ENCODE results near the gene PPARG. TPM values are rescaled to one million over a fixed set of nuclear protein-coding genes. Genes with fewer than 3 reads are reported as not detected.

PPARG gene
- polyA plus RNA-seq, 1 of the 3 experiments (the other 2 are of a cell fraction) = 2.8 TPM

GRCh38 chr3:12321015-12321414 is 32.1 kb downstream of the PPARG start:
- CTCF ChIA-PET = no interaction called here
- no peak for DNase-seq
- 89% methylated on average over 2 of the region's 2 CpGs for WGBS (ENCODE audit: low lambda C conversion rate)

More at GRCh38 chr3:12321015-12321414, 32.1 kb downstream of the PPARG start:
- no peak for TF ChIP-seq MXI1 (IDR thresholded peaks at IDR 0.05; ENCODE audit: low read depth, low read length)
- TF ChIP-seq YY1 (IDR thresholded peaks at IDR 0.05; ENCODE audit: low read depth) = no peak
- no peak for TF ChIP-seq JUND (IDR thresholded peaks at IDR 0.05)
- TF ChIP-seq MAX (IDR thresholded peaks at IDR 0.05; ENCODE audit: low read depth) = no peak
- TF ChIP-seq USF2 (IDR thresholded peaks at IDR 0.05; ENCODE audit: borderline replicate concordance, low read depth, low read length) = no peak
- no peak for TF ChIP-seq TEAD4 (IDR thresholded peaks at IDR 0.05; ENCODE audit: borderline replicate concordance, insufficient read depth)
- TF ChIP-seq SMC3 (IDR thresholded peaks at IDR 0.05; ENCODE audit: low read depth, low read length) = no peak
- TF ChIP-seq USF1 (IDR thresholded peaks at IDR 0.05; ENCODE audit: borderline replicate concordance, low read depth) = no peak
- no peak for TF ChIP-seq RCOR1 (IDR thresholded peaks at IDR 0.05; ENCODE audit: low read length)
- TF ChIP-seq MEF2A (IDR thresholded peaks at IDR 0.05; ENCODE audit: borderline replicate concordance, low read depth) = no peak
- TF ChIP-seq PBX3 (IDR thresholded peaks at IDR 0.05) = no peak
- TF ChIP-seq RAD21 (IDR thresholded peaks at IDR 0.05; ENCODE audit: low read length) = no peak
- no peak for TF ChIP-seq SIN3A (IDR thresholded peaks at IDR 0.05; ENCODE audit: borderline replicate concordance, low read depth, low read length)
- TF ChIP-seq NRF1 (IDR thresholded peaks at IDR 0.05; ENCODE audit: low read depth, low read length) = no peak
- TF ChIP-seq NFIC (IDR thresholded peaks at IDR 0.05; ENCODE audit: borderline replicate concordance) = no peak
- TF ChIP-seq EP300 (IDR thresholded peaks at IDR 0.05; ENCODE audit: borderline replicate concordance in 1 of 2, low read depth in 1 of 2, low read length in 1 of 2) = no peak
- TF ChIP-seq CTCF (IDR thresholded peaks at IDR 0.05) = no peak
- no peak for TF ChIP-seq GATA2 (CRISPR knock-in tag; IDR thresholded peaks at IDR 0.05)
- no peak for TF ChIP-seq EZH2phosphoT487 (IDR thresholded peaks at IDR 0.05; ENCODE audit: borderline replicate concordance, low read depth)
- Histone ChIP-seq H3K27me3 (ENCODE audit: insufficient read depth) (no peaks in the 10 kb centered on the region), H3K9me3 (no peaks in the 10 kb centered on the region), H3K4me2 (no peak overlapping the region), H3K79me2 (ENCODE audit: insufficient read depth) (no peaks in the 10 kb centered on the region), H3K9me2 (no peaks in the 10 kb centered on the region), H3K4me1 (ENCODE audit: control insufficient read depth in 1 of 2, insufficient read depth in 2 of 2, low read depth in 1 of 2, low read length in 1 of 2) (no peaks in the 10 kb centered on the region), H3F3A (replicated peaks; ENCODE audit: insufficient read depth) (no peaks in the 10 kb centered on the region), H2AFZ (ENCODE audit: low read depth) (no peak overlapping the region), H3K36me3 (replicated peaks in 1 of 2; ENCODE audit: control insufficient read depth in 1 of 2, insufficient read depth in 2 of 2, low read length in 1 of 2) (no peaks in the 10 kb centered on the region), H3K9ac (no peak overlapping the region), H3K27ac (ENCODE audit: low read depth in 2 of 2, low read length in 1 of 2) (no peak overlapping the region), H3K4me3 (ENCODE audit: low read depth in 2 of 2, low read length in 1 of 2) (no peak overlapping the region), H4K20me1 (ENCODE audit: insufficient read depth) (no peaks in the 10 kb centered on the region)
- POLR2A ChIA-PET = no interaction called here

Data from SK-N-SH (cell line).